ENCODE measurements around the gene ZMYM4. TPM values are rescaled to one million over a fixed set of nuclear protein-coding genes. Genes with fewer than 3 reads are reported as not detected.

The ZMYM4 gene
- polyA plus RNA-seq, 1 experiment = 58.3 TPM

DNA sequence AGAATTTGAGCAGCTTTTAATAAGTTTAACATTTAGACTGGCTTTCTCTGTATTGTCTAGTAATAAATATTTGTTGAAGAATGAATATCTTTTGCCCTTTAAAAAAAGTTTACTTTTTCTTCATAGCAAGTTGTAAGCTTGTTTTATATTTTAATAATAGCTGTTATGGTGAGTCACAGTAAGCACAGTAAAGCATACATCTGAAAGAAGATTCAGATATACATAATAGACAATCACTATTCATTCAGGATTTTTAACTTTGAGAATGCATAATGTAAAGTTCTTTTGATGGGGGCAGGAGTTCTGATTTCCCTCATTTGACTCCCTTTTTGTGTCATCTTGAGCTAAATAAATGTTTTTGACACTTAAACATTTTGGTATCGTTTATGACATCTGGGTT, 66.0 kb downstream of the ZMYM4 start:
- TF ChIP-seq, protein P1, sequence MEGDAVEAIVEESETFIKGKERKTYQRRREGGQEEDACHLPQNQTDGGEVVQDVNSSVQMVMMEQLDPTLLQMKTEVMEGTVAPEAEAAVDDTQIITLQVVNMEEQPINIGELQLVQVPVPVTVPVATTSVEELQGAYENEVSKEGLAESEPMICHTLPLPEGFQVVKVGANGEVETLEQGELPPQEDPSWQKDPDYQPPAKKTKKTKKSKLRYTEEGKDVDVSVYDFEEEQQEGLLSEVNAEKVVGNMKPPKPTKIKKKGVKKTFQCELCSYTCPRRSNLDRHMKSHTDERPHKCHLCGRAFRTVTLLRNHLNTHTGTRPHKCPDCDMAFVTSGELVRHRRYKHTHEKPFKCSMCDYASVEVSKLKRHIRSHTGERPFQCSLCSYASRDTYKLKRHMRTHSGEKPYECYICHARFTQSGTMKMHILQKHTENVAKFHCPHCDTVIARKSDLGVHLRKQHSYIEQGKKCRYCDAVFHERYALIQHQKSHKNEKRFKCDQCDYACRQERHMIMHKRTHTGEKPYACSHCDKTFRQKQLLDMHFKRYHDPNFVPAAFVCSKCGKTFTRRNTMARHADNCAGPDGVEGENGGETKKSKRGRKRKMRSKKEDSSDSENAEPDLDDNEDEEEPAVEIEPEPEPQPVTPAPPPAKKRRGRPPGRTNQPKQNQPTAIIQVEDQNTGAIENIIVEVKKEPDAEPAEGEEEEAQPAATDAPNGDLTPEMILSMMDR (IDR thresholded peaks at IDR 0.05; ENCODE audit: low read depth, low read length) = no peak
- H3K27ac ChIP-seq (ENCODE audit: low read depth, low read length) = no peak overlapping the region
- ChIA-PET POLR2A (no interaction called here), CTCF (interaction anchor here (0.5 to 1.6 kb wide), 3 partner anchors 10 to 211 kb away, joined by 3 to 6 read pairs (median 3); no protein-coding TSS in a partner anchor)
- H3K27me3 ChIP-seq (ENCODE audit: control insufficient read depth, insufficient read depth, low read length) = no peaks in the 10 kb centered on the region
- no peak overlapping the region for H3K4me3 ChIP-seq (ENCODE audit: low read depth, low read length)
- no peak for DNase-seq (ENCODE audit: low read depth, low spot score)
- no peaks in the 10 kb centered on the region for H3K9me3 ChIP-seq (ENCODE audit: control insufficient read depth, insufficient read depth, low read length)

DNA sequence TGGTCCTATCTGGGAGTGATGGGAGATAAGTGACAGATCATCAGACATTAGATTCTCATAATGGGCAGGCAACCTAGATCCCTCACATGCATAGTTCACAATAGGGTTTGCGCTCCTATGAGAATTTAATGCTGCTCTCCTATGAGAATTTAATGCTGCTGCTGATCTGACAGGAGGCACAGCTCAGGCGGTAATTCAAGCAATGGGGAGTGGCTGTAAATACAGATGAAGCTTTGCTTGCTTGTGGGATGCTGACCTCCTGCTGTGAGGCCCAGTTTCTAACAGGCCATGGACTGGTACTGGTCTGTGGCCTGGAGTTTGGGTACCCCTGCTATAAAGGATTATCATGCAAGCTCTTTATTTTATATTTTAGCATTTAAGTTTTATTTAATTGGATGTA, 72.0 kb downstream of the ZMYM4 start:
- TF ChIP-seq, protein P1 (IDR thresholded peaks at IDR 0.05; ENCODE audit: low read depth, low read length) = no peak
- no peak overlapping the region for H3K4me3 ChIP-seq (ENCODE audit: low read depth, low read length)
- ChIA-PET POLR2A (no interaction called here), CTCF (no interaction called here)
- H3K27me3 ChIP-seq (ENCODE audit: control insufficient read depth, insufficient read depth, low read length) = no peaks in the 10 kb centered on the region
- peaks cover 2% of the 10 kb centered on the region; the same call in 1 of the 2 replicates for H3K9me3 ChIP-seq (ENCODE audit: control insufficient read depth, insufficient read depth, low read length)
- no peak overlapping the region for H3K27ac ChIP-seq (ENCODE audit: low read depth, low read length)
- no peak for DNase-seq (ENCODE audit: low read depth, low spot score)

GRCh38 chr1:35345439-35345981, 77.0 kb downstream of the ZMYM4 start:
- no peak for DNase-seq (ENCODE audit: low read depth, low spot score)
- Histone ChIP-seq H3K27ac (ENCODE audit: low read depth, low read length) (no peak overlapping the region), H3K27me3 (ENCODE audit: control insufficient read depth, insufficient read depth, low read length) (no peaks in the 10 kb centered on the region), H3K9me3 (ENCODE audit: control insufficient read depth, insufficient read depth, low read length) (peaks cover 3% of the 10 kb centered on the region; the same call in 1 of the 2 replicates), H3K4me3 (ENCODE audit: low read depth, low read length) (no peak overlapping the region)
- ChIA-PET CTCF (interaction anchor here (1.7 kb wide), 1 partner anchor 144 kb away, joined by 5 read pairs; no protein-coding TSS in a partner anchor), POLR2A (no interaction called here)
- TF ChIP-seq, protein P1 (IDR thresholded peaks at IDR 0.05; ENCODE audit: low read depth, low read length) = no peak

DNA sequence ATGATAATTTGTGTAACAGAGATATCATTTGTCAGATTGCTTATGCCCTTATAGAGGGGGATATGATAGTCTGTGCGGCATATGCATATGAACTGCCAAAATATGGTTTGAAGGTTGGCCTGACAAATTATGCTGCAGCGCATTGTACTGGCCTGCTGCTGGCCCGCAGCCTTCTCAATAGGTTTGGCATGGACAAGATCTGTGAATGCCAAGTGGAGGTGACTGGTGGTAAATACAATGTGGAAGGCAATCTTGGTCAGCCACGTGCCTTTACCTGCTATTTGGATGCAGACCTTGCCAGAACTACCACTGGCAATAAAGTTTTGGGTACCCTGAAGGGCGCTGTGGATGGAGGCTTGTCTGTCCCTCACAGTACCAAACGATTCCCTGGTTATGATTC, 82.4 kb downstream of the ZMYM4 start:
- Histone ChIP-seq H3K27me3 (ENCODE audit: control insufficient read depth, insufficient read depth, low read length) (no peaks in the 10 kb centered on the region), H3K4me3 (ENCODE audit: low read depth, low read length) (no peak overlapping the region), H3K27ac (ENCODE audit: low read depth, low read length) (no peak overlapping the region), H3K9me3 (ENCODE audit: control insufficient read depth, insufficient read depth, low read length) (no peaks in the 10 kb centered on the region)
- TF ChIP-seq, protein P1 (IDR thresholded peaks at IDR 0.05; ENCODE audit: low read depth, low read length) = no peak
- CTCF ChIA-PET = no interaction called here
- DNase-seq (ENCODE audit: low read depth, low spot score) = no peak
- POLR2A ChIA-PET = no interaction called here

DNA sequence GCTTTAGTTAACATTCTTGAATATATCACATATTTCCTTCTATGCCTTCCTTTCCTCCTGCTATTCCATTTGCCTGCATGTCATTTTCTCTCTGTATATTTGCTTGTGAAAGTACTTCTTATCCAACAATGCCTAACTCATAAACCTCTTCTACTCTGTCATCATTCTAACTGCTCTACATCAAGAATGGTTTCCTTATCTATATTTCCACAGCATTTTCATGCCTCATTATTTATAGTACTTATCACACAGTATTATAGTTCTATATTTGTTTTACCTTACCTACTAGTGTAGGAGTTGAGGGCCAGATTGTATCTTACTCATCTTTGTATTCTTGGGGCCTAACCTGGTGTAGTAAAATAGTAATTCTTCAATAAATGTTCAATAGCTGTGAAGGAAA, 91.5 kb downstream of the ZMYM4 start:
- Histone ChIP-seq H3K9me3 (ENCODE audit: control insufficient read depth, insufficient read depth, low read length) (no peaks in the 10 kb centered on the region), H3K27me3 (ENCODE audit: control insufficient read depth, insufficient read depth, low read length) (no peaks in the 10 kb centered on the region), H3K4me3 (ENCODE audit: low read depth, low read length) (no peak overlapping the region), H3K27ac (ENCODE audit: low read depth, low read length) (no peak overlapping the region)
- no peak for DNase-seq (ENCODE audit: low read depth, low spot score)
- POLR2A ChIA-PET = interaction anchor here (1.0 kb wide), 1 partner anchor 167 kb away, joined by 3 read pairs; the partner anchor contains the start of gene SFPQ
- CTCF ChIA-PET = interaction anchor here (0.7 kb wide), 1 partner anchor 26 kb away, joined by 6 read pairs; no protein-coding TSS in a partner anchor
- TF ChIP-seq, protein P1 (IDR thresholded peaks at IDR 0.05; ENCODE audit: low read depth, low read length) = no peak
